ENCODE measurements around the gene SGCD.

DNA sequence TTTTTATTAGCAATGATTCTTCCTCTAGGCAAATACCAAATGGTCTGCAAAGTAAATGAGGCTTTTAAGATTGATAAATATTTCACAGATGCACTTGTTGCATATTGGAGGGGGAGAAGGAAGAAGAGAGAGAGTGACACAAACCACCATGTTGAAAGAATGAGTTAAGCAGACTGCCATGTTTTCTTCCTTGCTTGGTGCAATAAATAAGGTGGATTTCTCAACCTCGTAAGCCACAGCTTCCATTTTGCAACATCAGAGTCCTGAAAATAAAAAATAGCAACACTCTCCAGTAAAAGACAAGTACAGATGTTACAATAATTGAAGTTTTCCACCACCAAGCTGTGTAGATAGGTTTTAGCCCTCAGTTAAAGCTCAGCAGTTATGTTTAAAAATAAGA, 202.9 kb downstream of the SGCD start:
- TF ChIP-seq, protein P1, sequence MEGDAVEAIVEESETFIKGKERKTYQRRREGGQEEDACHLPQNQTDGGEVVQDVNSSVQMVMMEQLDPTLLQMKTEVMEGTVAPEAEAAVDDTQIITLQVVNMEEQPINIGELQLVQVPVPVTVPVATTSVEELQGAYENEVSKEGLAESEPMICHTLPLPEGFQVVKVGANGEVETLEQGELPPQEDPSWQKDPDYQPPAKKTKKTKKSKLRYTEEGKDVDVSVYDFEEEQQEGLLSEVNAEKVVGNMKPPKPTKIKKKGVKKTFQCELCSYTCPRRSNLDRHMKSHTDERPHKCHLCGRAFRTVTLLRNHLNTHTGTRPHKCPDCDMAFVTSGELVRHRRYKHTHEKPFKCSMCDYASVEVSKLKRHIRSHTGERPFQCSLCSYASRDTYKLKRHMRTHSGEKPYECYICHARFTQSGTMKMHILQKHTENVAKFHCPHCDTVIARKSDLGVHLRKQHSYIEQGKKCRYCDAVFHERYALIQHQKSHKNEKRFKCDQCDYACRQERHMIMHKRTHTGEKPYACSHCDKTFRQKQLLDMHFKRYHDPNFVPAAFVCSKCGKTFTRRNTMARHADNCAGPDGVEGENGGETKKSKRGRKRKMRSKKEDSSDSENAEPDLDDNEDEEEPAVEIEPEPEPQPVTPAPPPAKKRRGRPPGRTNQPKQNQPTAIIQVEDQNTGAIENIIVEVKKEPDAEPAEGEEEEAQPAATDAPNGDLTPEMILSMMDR (optimal IDR thresholded peaks at IDR 0.05 in 1 of 3, IDR thresholded peaks at IDR 0.05 in 1 of 3, conservative IDR thresholded peaks at IDR 0.05 in 1 of 3; ENCODE audit: extremely low read depth in 1 of 3, insufficient read depth in 2 of 3, low read length in 3 of 3), result no peak
- TF ChIP-seq EZH2 (IDR thresholded peaks at IDR 0.05; ENCODE audit: low read length), result no peak
